Tibial artery (tissue), 4 donors: ENCODE results near the gene PNPLA5.

Experiments
- DNase-seq, 2 donors: peaks; one replicate each; pipeline ENCODE4 v3.0.0-alpha.2; 2019
- H3K27ac ChIP-seq, 2 donors: fragments of 200-600 bp; sonication (generic) in 1 of 2; 1 replicate in 1 of 2; 2 replicates in 1 of 2; pipeline ENCODE4 v1.5.1; 2018 to 2019; ENCODE audit warnings: mild to moderate bottlenecking in 1 of 2
- H3K27me3 ChIP-seq, 2 donors: fragments of 200-600 bp; sonication (generic) in 1 of 2; one replicate each; pipeline versions ENCODE4 v1.5.1 to v1.6.0; 2016 to 2019
- H3K36me3 ChIP-seq, 3 donors: fragments of 200-600 bp; sonication (generic) in 2 of 3; one replicate each; pipeline ENCODE4 v1.5.1; 2016 to 2019; ENCODE audit warnings: mild to moderate bottlenecking in 2 of 3
- H3K4me1 ChIP-seq, 4 donors: fragments of 200-600 bp; sonication (generic) in 2 of 4; 1 replicate in 3 of 4; 2 replicates in 1 of 4; pipeline ENCODE4 v1.5.1; 2016 to 2019
- H3K4me3 ChIP-seq, 2 donors: fragments of 200-600 bp; sonication (generic) in 1 of 2; 1 replicate in 1 of 2; 2 replicates in 1 of 2; pipeline ENCODE4 v1.5.1; 2018 to 2019; ENCODE audit warnings: mild to moderate bottlenecking in 2 of 2
- H3K9me3 ChIP-seq, 3 donors: fragments of 200-600 bp; sonication (generic) in 1 of 3; one replicate each; pipeline ENCODE4 v1.5.1; 2016 to 2019
- intact Hi-C: fragments of 100-400 bp; cut with DNase I; formaldehyde crosslinking; loops from one replicate; pipeline ENCODE4 v1.15.0; 2023; ENCODE audit warnings: low total_unique reads
- TF ChIP-seq, protein P1 (sequence below), 2 experiments: fragments of 200-600 bp in 1 of 2; fragments of 450-650 bp in 1 of 2; IDR thresholded peaks; one replicate each; pipeline ENCODE4 v1.5.1; 2017 to 2019; ENCODE audit warnings: antibody characterized with exemption in 2 of 2, mild to moderate bottlenecking in 1 of 2, moderate library complexity in 1 of 2

PNPLA5 gene

DNA sequence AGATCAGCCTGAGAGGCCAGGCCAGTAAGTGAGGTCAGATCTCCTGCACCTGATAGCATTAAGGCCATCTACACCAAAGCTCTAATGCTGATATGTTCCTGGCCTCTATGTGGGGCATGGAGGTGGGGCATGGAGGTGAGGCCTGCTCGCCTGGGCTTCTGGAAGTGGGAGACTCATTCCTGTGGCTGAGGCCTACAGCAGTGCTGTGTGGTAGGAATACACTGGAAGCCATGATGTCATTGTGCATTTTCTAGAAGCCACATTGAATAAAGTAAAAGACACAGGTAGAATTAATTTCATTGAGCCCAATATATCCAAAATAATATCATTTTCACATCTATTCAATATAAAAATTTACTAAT, 34.5 kb upstream of the PNPLA5 start:
- Histone ChIP-seq H3K4me3 (no peak overlapping the region), H3K36me3 (no peaks in the 10 kb centered on the region), H3K9me3 (no peaks in the 10 kb centered on the region), H3K27ac (no peak overlapping the region), H3K4me1 (peaks cover 0 to 25% (median 13%) of the 10 kb centered on the region in 4 donors), H3K27me3 (peaks cover 0 to 56% of the 10 kb centered on the region in 2 donors)
- no peak for DNase-seq
- intact Hi-C loops, result no loop called here
- TF ChIP-seq, protein P1, sequence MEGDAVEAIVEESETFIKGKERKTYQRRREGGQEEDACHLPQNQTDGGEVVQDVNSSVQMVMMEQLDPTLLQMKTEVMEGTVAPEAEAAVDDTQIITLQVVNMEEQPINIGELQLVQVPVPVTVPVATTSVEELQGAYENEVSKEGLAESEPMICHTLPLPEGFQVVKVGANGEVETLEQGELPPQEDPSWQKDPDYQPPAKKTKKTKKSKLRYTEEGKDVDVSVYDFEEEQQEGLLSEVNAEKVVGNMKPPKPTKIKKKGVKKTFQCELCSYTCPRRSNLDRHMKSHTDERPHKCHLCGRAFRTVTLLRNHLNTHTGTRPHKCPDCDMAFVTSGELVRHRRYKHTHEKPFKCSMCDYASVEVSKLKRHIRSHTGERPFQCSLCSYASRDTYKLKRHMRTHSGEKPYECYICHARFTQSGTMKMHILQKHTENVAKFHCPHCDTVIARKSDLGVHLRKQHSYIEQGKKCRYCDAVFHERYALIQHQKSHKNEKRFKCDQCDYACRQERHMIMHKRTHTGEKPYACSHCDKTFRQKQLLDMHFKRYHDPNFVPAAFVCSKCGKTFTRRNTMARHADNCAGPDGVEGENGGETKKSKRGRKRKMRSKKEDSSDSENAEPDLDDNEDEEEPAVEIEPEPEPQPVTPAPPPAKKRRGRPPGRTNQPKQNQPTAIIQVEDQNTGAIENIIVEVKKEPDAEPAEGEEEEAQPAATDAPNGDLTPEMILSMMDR (IDR thresholded peaks at IDR 0.05), result no peak

GRCh38 chr22:43925433-43926348, 33.9 kb upstream of the PNPLA5 start:
- Histone ChIP-seq H3K9me3 (no peaks in the 10 kb centered on the region), H3K27me3 (peaks cover 0 to 58% of the 10 kb centered on the region in 2 donors), H3K27ac (no peak overlapping the region), H3K36me3 (no peaks in the 10 kb centered on the region), H3K4me1 (peaks cover 0 to 25% (median 13%) of the 10 kb centered on the region in 4 donors), H3K4me3 (no peak overlapping the region)
- TF ChIP-seq, protein P1 (IDR thresholded peaks at IDR 0.05), result no peak
- intact Hi-C loops, result no loop called here
- DNase-seq, result no peak

DNA sequence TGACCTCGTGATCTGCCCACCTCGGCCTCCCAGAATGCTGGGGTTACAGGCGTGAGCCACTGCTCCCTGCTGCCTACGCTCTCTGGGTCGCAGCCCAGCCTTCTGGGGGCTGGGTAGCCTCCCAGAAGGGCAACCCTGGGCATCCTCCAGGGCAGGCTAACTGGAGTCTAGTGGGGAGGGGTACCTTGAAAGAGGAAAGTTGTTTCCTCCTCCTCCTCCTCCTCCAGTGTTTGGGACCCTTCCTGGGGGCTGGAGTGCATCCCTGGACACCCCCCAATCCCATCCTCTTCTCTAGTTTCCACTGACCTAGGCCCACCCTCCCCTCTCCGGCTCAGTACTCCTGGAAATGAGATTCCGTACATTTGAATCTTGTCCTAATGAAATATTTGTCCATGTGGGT, 33.1 kb upstream of the PNPLA5 start:
- peaks cover 0 to 64% of the 10 kb centered on the region in 2 donors for H3K27me3 ChIP-seq

GRCh38 chr22:43923631-43924464, 32.0 kb upstream of the PNPLA5 start, which contains the start of gene PNPLA3:
PNPLA3 (plus strand) TSS chr22:43923805; CDS start chr22:43923912, 107 bp downstream.
- intact Hi-C loops, result no loop called here
- Histone ChIP-seq H3K27me3 (peaks cover 0 to 72% of the 10 kb centered on the region in 2 donors), H3K4me3 (peak within 1 kb of the TSS; percentile 46 to 58), H3K27ac (no peak within 1 kb of the TSS), H3K36me3 (no peaks in the 10 kb centered on the region), H3K4me1 (peaks cover 0 to 25% (median 13%) of the 10 kb centered on the region in 4 donors), H3K9me3 (no peaks in the 10 kb centered on the region)
- peak; percentile 80 to 82 for DNase-seq
- TF ChIP-seq, protein P1 (IDR thresholded peaks at IDR 0.05), result no peak

More for the DNA sequence above, 33.1 kb upstream of the PNPLA5 start:
- Histone ChIP-seq H3K9me3 (no peaks in the 10 kb centered on the region), H3K4me3 (no peak overlapping the region), H3K27ac (no peak overlapping the region), H3K4me1 (peaks cover 0 to 25% (median 13%) of the 10 kb centered on the region in 4 donors), H3K36me3 (no peaks in the 10 kb centered on the region)
- TF ChIP-seq, protein P1 (IDR thresholded peaks at IDR 0.05), result no peak
- intact Hi-C loops, result no loop called here
- no peak for DNase-seq

GRCh38 chr22:43923191-43923590, 31.4 kb upstream of the PNPLA5 start:
- peaks cover 0 to 25% (median 13%) of the 10 kb centered on the region in 4 donors for H3K4me1 ChIP-seq
- H3K27me3 ChIP-seq, result peaks cover 0 to 79% of the 10 kb centered on the region in 2 donors
- H3K4me3 ChIP-seq, result peak overlapping the region; percentile 46 to 58
- no peaks in the 10 kb centered on the region for H3K9me3 ChIP-seq
- H3K27ac ChIP-seq, result no peak overlapping the region
- H3K36me3 ChIP-seq, result no peaks in the 10 kb centered on the region
- intact Hi-C loops, result no loop called here
- TF ChIP-seq, protein P1 (IDR thresholded peaks at IDR 0.05), result no peak
- DNase-seq, result no peak
